DOHH2 (cell line): ENCODE results near the gene PRDM15.

Experiments
- H3F3A ChIP-seq: fragments of 200-600 bp; sonication (generic), shearing (Covaris generic); 2 replicates; pipeline ENCODE4 v1.6.0; 2016; ENCODE audit warnings: antibody characterized with exemption, mild to moderate bottlenecking; ENCODE audit not compliant: control insufficient read depth, insufficient read depth
- H3K27ac ChIP-seq: fragments of 200-600 bp; sonication (generic); 2 replicates; pipeline ENCODE4 v1.5.1; 2014; ENCODE audit warnings: low read depth, mild to moderate bottlenecking, low read length, moderate library complexity
- H3K27me3 ChIP-seq: fragments of 200-600 bp; sonication (generic); 2 replicates; pipeline ENCODE4 v1.6.1; 2014; ENCODE audit warnings: mild to moderate bottlenecking, low read length, mixed read lengths; ENCODE audit not compliant: control insufficient read depth
- H3K36me3 ChIP-seq: fragments of 200-600 bp; sonication (generic); 2 replicates; pipeline ENCODE4 v1.6.1; 2014; ENCODE audit warnings: mild to moderate bottlenecking, low read length, moderate library complexity, mixed read lengths; ENCODE audit not compliant: control insufficient read depth
- H3K4me1 ChIP-seq: fragments of 200-600 bp; sonication (generic); 2 replicates; pipeline ENCODE4 v1.6.1; 2014; ENCODE audit warnings: mild to moderate bottlenecking, low read length, mixed read lengths; ENCODE audit not compliant: control insufficient read depth
- H3K4me2 ChIP-seq: fragments of 200-600 bp; sonication (generic); 2 replicates; pipeline ENCODE4 v1.6.0; 2014; ENCODE audit warnings: mild to moderate bottlenecking, low read length, moderate library complexity
- H3K4me3 ChIP-seq: fragments of 200-600 bp; sonication (generic); 2 replicates; pipeline ENCODE4 v1.5.1; 2014; ENCODE audit warnings: mild to moderate bottlenecking, low read length, mixed read lengths
- H3K79me2 ChIP-seq: fragments of 200-600 bp; sonication (generic); 2 replicates; pipeline ENCODE4 v1.6.1; 2014; ENCODE audit warnings: mild to moderate bottlenecking, low read length, mixed read lengths; ENCODE audit not compliant: control insufficient read depth
- H3K9me2 ChIP-seq: fragments of 200-600 bp; sonication (generic); replicated peaks from 2 replicates; pipeline ENCODE4 v1.6.1; 2014; ENCODE audit warnings: mild to moderate bottlenecking, low read length, mixed read lengths; ENCODE audit not compliant: control insufficient read depth
- H3K9me3 ChIP-seq: fragments of 200-600 bp; sonication (generic); 2 replicates; pipeline ENCODE4 v1.6.1; 2014; ENCODE audit warnings: antibody characterized with exemption, low read length, mixed read lengths; ENCODE audit not compliant: control insufficient read depth, insufficient read depth
- H4K20me1 ChIP-seq: fragments of 200-600 bp; sonication (generic); 2 replicates; pipeline ENCODE4 v1.6.0; 2014; ENCODE audit warnings: low read depth, mild to moderate bottlenecking, antibody characterized with exemption, low read length, moderate library complexity; ENCODE audit not compliant: control insufficient read depth, insufficient read depth
- EZH2phosphoT487 ChIP-seq: fragments of 200-600 bp; sonication (generic); IDR thresholded peaks from 2 replicates; pipeline ENCODE4 v1.6.1; 2017; ENCODE audit warnings: borderline replicate concordance, mild to moderate bottlenecking, antibody characterized with exemption, low read length, moderate library complexity, mixed read lengths
- TF ChIP-seq, protein P1 (sequence below): fragments of 200-600 bp; sonication (generic); IDR thresholded peaks from one replicate; pipeline ENCODE4 v1.5.1; 2014; ENCODE audit warnings: antibody characterized with exemption, mild to moderate bottlenecking, low read depth, low read length; ENCODE audit not compliant: poor library complexity, severe bottlenecking

The PRDM15 gene

DNA sequence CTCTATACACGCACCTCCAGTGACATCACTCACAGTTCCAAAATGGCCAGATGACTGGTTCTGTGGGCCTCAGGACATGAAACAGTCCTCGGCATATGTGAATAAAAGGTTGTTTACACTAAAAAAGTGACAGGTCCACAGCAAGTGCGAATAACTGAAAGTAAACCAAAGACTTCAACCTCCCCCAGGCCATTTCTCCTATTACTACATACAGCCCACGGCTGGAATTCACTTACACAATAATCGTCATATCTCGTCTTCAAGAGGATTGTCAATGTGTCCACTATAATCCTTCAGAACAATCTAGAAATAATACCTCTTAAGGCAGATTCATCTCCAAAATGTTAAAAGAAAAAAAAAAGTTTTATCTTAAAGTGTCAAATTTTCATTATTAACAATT, 1.9 kb upstream of the PRDM15 start:
- H3K9me2 ChIP-seq: no peaks in the 10 kb centered on the region

DNA sequence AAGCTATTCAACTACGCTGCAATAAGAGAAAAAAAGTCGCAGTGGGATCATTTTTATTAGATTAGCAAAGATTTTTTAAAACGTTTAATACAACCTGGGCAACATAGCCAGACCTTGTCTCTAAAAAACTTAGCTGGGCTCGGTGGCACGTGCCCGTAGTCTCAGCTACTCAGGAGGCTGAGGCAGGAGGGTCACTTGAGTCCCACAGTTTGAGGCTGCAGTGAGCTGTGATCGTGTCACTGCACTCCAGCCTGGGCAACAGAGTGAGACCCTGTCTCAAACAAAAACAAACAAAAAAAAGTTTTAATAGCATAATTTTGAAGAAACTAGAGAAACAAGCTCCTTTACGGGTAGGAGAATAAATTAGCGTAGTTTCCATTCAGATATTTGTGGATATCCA, 1.0 kb upstream of the PRDM15 start:
- Histone ChIP-seq H3K27ac (peak overlapping the region; percentile 78), H3K4me1 (peaks cover 53% of the 10 kb centered on the region), H3K4me2 (peak overlapping the region; percentile 89), H3K9me3 (no peaks in the 10 kb centered on the region), H3K79me2 (peaks cover 41% of the 10 kb centered on the region), H3F3A (peaks cover 40% of the 10 kb centered on the region), H3K4me3 (peak overlapping the region; percentile 92), H3K9me2 (no peaks in the 10 kb centered on the region), H3K27me3 (no peaks in the 10 kb centered on the region), H3K36me3 (peaks cover 8% of the 10 kb centered on the region; the same call in 1 of the 2 replicates), H4K20me1 (no peaks in the 10 kb centered on the region)
- no peak for TF ChIP-seq EZH2phosphoT487
- TF ChIP-seq, protein P1, sequence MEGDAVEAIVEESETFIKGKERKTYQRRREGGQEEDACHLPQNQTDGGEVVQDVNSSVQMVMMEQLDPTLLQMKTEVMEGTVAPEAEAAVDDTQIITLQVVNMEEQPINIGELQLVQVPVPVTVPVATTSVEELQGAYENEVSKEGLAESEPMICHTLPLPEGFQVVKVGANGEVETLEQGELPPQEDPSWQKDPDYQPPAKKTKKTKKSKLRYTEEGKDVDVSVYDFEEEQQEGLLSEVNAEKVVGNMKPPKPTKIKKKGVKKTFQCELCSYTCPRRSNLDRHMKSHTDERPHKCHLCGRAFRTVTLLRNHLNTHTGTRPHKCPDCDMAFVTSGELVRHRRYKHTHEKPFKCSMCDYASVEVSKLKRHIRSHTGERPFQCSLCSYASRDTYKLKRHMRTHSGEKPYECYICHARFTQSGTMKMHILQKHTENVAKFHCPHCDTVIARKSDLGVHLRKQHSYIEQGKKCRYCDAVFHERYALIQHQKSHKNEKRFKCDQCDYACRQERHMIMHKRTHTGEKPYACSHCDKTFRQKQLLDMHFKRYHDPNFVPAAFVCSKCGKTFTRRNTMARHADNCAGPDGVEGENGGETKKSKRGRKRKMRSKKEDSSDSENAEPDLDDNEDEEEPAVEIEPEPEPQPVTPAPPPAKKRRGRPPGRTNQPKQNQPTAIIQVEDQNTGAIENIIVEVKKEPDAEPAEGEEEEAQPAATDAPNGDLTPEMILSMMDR: no peak

More for the DNA sequence above, 1.9 kb upstream of the PRDM15 start:
- Histone ChIP-seq H3K79me2 (peaks cover 32% of the 10 kb centered on the region), H3F3A (peaks cover 31% of the 10 kb centered on the region), H3K4me3 (no peak overlapping the region), H4K20me1 (no peaks in the 10 kb centered on the region), H3K27ac (no peak overlapping the region), H3K27me3 (no peaks in the 10 kb centered on the region), H3K4me2 (no peak overlapping the region), H3K4me1 (peaks cover 53% of the 10 kb centered on the region), H3K9me3 (no peaks in the 10 kb centered on the region), H3K36me3 (peaks cover 8% of the 10 kb centered on the region; the same call in 1 of the 2 replicates)
- TF ChIP-seq, protein P1: no peak
- no peak for TF ChIP-seq EZH2phosphoT487

DNA sequence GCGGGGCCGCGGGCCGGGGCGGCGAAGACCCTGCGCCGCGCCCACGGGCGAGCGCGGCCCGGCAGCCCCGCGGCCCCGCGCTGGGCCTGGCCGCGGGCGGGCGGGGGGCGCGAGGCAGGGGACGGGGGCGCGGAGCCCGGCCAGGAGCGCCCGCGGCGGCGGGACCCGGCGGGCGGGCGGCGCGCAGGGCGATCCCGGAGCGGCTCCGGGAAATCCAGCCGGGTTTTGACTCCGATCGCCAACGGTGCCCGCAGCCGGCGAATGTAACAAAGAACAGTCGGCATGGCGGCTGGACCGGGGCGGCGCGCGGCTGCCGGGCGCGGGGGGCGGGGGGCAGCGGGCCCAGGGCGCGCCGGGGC, 334 bp downstream of the PRDM15 start:
- Histone ChIP-seq H3K4me2 (0 out of 2 replicates have a peak overlapping the region, but pooled peaks have one; percentile 82), H3K27ac (peak overlapping the region; percentile 92), H3K9me2 (no peaks in the 10 kb centered on the region), H3K79me2 (peaks cover 54% of the 10 kb centered on the region), H3K4me3 (peak overlapping the region; percentile 94), H3K4me1 (peaks cover 61% of the 10 kb centered on the region), H3K27me3 (no peaks in the 10 kb centered on the region), H4K20me1 (no peaks in the 10 kb centered on the region), H3F3A (peaks cover 50% of the 10 kb centered on the region), H3K9me3 (no peaks in the 10 kb centered on the region), H3K36me3 (peaks cover 12% of the 10 kb centered on the region)
- TF ChIP-seq, protein P1: no peak
- no peak for TF ChIP-seq EZH2phosphoT487
